Measurements from ENCODE around the gene CD8B2. TPM values are rescaled to one million over a fixed set of nuclear protein-coding genes. Genes with fewer than 3 reads are reported as not detected.

The CD8B2 gene
- total RNA-seq, 1 donor from 2014 or later = not detected

- no peak overlapping the region for H3K4me3 ChIP-seq
- no peak overlapping the region for H3K27ac ChIP-seq (replicated peaks)
- no peak for DNase-seq
- H3K4me1 ChIP-seq = no peaks in the 10 kb centered on the region
- H3K27me3 ChIP-seq (ENCODE audit: low read depth) = peaks cover 20% of the 10 kb centered on the region
- intact Hi-C loops (cut with micrococcal nuclease) = no loop called here
- TF ChIP-seq CTCF (IDR thresholded peaks at IDR 0.05; ENCODE audit: borderline replicate concordance) = no peak
- H3K9me3 ChIP-seq (replicated peaks) = peaks cover 13% of the 10 kb centered on the region
- no peaks in the 10 kb centered on the region for H3K36me3 ChIP-seq
These were observed 37.0 kb downstream of the CD8B2 start for GRCh38 chr2:106523976-106524665.

- intact Hi-C loops (cut with micrococcal nuclease) = no loop called here
- no peak for DNase-seq
- Histone ChIP-seq H3K9me3 (replicated peaks) (no peaks in the 10 kb centered on the region), H3K27ac (replicated peaks) (no peak overlapping the region), H3K27me3 (ENCODE audit: low read depth) (peaks cover 75% of the 10 kb centered on the region), H3K4me1 (no peaks in the 10 kb centered on the region), H3K4me3 (no peak overlapping the region), H3K36me3 (no peaks in the 10 kb centered on the region)
- no peak for TF ChIP-seq CTCF (IDR thresholded peaks at IDR 0.05; ENCODE audit: borderline replicate concordance)
These were observed 43.7 kb downstream of the CD8B2 start for GRCh38 chr2:106530866-106531265.

- intact Hi-C loops (cut with micrococcal nuclease) = no loop called here
- H3K4me3 ChIP-seq = no peak overlapping the region
- H3K36me3 ChIP-seq = no peaks in the 10 kb centered on the region
- peaks cover 68% of the 10 kb centered on the region for H3K27me3 ChIP-seq (ENCODE audit: low read depth)
- no peaks in the 10 kb centered on the region for H3K4me1 ChIP-seq
- no peak for DNase-seq
- TF ChIP-seq CTCF (IDR thresholded peaks at IDR 0.05; ENCODE audit: borderline replicate concordance) = no peak
- no peaks in the 10 kb centered on the region for H3K9me3 ChIP-seq (replicated peaks)
- no peak overlapping the region for H3K27ac ChIP-seq (replicated peaks)
These were observed 44.6 kb downstream of the CD8B2 start for GRCh38 chr2:106531676-106532214.

- intact Hi-C loops (cut with micrococcal nuclease) = no loop called here
- no peak for DNase-seq
- Histone ChIP-seq H3K4me1 (no peaks in the 10 kb centered on the region), H3K27ac (replicated peaks) (no peak overlapping the region), H3K36me3 (no peaks in the 10 kb centered on the region), H3K9me3 (replicated peaks) (no peaks in the 10 kb centered on the region), H3K4me3 (no peak overlapping the region), H3K27me3 (ENCODE audit: low read depth) (peaks cover 68% of the 10 kb centered on the region)
- TF ChIP-seq CTCF (IDR thresholded peaks at IDR 0.05; ENCODE audit: borderline replicate concordance) = no peak
These were observed 45.1 kb downstream of the CD8B2 start for GRCh38 chr2:106532236-106532635.

- no peaks in the 10 kb centered on the region for H3K9me3 ChIP-seq (replicated peaks)
- no peaks in the 10 kb centered on the region for H3K36me3 ChIP-seq
- DNase-seq = no peak
- intact Hi-C loops (cut with micrococcal nuclease) = no loop called here
- no peaks in the 10 kb centered on the region for H3K4me1 ChIP-seq
- H3K4me3 ChIP-seq = no peak overlapping the region
- no peak for TF ChIP-seq CTCF (IDR thresholded peaks at IDR 0.05; ENCODE audit: borderline replicate concordance)
- peaks cover 54% of the 10 kb centered on the region for H3K27me3 ChIP-seq (ENCODE audit: low read depth)
- no peak overlapping the region for H3K27ac ChIP-seq (replicated peaks)
These were observed 47.3 kb downstream of the CD8B2 start for GRCh38 chr2:106534471-106534870.

Measured in left ventricle myocardium inferior (tissue), 1 donor.